GM19468 (cell line): ENCODE results near the gene CLDND2.

Experiments used
- ATAC-seq: cut with Tn5 transposase; IDR thresholded peaks from one replicate; pipeline ENCODE4 v1.9.1; 2021; ENCODE audit warnings: mild to moderate bottlenecking, moderate library complexity, moderate number of reproducible peaks; ENCODE audit not compliant: unreplicated experiment; ENCODE audit errors: extremely low read depth

CLDND2 gene

DNA sequence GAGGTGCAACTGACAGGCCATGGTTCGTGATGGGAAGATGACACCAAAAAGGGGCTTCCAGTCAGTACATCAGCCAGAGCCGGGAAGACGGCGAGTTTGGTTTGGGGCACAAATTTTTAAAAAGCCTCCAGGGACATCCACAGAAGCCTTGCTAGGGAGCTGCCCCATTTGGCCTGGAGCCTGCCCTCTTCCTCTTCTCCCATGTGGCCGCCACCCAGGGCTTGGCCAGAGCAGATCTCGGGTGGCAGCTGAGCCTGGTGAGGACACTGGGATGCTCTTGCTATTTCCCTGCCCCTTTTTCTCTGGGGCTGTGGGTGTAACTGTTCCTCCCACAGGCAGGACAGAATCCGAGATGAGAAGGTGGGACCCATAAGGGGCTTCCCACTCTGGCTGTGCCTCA, 10.9 kb downstream of the CLDND2 start:
- no peak for ATAC-seq

- ATAC-seq: no peak
Observed at GRCh38 chr19:51356159-51356801, 12.5 kb downstream of the CLDND2 start.

- ATAC-seq: no peak
Observed at GRCh38 chr19:51354742-51355148, 14.1 kb downstream of the CLDND2 start.

DNA sequence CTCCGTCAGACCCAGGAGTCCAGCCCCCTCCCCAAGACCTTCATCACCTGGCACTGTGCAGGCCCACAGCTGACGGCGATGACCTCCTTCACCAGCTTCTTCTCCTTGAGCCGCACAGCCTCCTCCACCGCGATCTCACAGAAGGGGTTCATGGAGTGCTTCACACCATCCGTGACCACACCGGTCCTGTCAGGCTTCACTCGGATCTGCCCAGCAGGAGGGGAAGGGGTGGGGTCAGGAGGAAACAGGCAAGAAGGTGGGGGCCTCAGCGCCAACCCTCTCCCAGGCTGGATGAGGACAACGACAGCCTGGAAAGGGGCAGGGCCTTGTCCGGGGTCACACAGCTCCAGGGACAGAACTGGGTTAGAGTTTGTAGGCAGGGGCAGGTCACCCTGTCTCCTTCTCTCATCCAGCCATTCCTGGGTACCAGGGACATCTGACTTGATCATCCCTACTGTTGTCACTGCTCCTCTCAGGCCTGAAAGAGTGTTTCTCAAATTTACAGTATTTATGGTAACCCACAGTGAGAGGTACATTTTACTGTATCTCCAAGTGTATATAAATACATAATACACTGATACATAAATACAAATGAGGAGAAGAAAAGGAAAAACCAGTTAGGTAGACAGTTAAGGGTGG, 14.6 kb downstream of the CLDND2 start:
- no peak for ATAC-seq

- ATAC-seq: no peak
Observed at GRCh38 chr19:51352783-51353360, 15.9 kb downstream of the CLDND2 start.

- ATAC-seq: no peak
Observed at GRCh38 chr19:51351266-51351990, 17.4 kb downstream of the CLDND2 start.

- ATAC-seq: no peak
Observed at GRCh38 chr19:51347209-51347928, 21.4 kb downstream of the CLDND2 start.

DNA sequence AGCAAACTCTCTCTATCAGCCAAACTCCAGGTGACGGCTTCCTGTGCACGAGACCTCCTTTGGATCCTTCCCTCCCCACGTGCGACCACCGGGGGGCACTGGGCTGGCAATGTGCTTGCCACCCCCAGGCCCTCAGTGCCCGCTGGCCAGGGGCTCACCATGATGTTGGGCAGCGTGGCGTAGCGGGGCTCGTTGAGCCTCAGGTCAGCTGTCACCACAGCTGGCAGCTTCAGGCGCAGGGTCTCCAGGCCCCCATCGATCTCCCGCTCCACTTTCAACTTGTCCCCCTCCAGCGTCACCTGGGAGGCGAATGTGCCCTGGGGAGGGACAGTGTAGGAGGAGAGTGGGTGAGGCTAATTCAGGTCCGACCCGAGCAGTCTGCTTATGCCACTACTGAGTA, 22.1 kb downstream of the CLDND2 start:
- ATAC-seq: no peak

- ATAC-seq: no peak
Observed at GRCh38 chr19:51345076-51345620, 23.7 kb downstream of the CLDND2 start.

DNA sequence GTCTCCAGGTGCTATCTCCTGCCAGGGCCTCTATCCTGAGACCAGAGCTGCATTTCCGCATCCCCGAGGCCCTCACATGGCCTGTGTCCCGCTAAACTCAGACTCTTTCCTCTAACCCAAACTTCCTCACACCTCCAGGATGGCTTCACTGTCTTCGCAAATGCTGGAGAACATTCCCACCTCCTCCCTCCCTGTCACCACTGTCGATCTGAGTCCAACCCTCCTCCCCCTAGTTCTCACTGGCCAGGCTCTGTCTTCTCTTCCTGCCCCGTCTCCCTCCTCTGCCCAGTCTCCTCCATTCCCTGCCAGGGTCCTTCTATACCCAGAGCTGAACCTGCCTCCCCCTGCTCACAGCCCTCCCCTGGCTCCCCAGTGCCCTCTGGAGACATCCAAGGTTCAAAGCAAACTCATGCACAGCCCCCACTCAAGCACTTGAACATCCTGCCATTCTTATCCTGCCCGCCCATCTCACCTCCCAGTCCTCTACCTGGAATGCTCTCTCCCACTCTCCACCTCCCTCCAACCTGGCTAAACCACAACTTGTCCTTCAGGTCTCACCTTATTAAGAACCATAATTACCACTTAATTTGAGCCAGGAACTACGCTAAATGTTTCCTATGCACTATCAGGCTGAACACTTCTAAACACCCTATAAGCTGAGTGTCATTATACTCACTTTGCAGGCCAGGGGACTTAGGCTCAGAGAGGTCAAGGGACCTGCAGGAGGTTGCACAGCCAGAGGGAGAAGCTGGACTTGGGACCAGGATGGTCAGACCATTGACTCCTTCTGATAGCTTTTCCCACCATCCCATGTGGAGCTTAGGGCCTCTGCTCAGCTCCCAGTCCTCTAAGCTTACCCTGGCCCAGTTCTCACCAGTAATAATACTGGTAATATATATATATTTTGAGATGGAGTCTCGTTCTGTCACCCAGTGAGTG, 25.9 kb downstream of the CLDND2 start:
- ATAC-seq: no peak

DNA sequence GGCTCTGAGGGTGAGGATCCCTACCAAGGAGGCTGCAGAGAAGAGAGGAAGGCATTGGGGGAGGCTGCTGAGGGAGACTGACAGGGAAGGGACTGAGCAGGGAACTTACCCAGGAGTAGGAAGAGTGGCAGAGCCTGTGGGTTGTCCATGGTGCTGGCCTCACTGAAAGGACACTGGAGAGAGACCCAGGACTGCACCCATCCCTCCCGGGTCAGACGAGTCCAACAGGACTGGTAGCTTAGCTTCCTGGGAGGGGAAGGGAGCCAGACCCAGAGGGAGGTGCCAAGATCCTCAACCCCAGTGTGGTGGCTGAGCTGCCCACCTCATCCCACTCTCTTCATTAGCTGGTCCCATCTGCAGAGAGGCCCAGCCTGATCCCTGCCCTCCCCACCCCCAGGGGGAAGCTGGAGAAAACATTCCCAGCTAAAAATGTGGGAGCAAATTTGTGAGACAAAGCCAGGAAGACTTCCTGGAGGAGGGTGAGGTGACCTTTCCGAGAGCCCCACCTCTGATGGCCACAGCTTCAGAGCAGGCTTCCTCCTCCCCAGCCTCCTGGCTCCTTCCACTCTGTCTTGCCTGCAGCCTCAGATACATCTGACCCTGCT, 26.7 kb downstream of the CLDND2 start, which contains the start of gene VSIG10L:
Gene VSIG10L (minus strand): TSS at position 164 of the 605 bp plus-strand sequence. CDS start 15 bp downstream, at position 149.
- ATAC-seq: no peak

- ATAC-seq: no peak
Observed at GRCh38 chr19:51341066-51341465, 27.7 kb downstream of the CLDND2 start.

DNA sequence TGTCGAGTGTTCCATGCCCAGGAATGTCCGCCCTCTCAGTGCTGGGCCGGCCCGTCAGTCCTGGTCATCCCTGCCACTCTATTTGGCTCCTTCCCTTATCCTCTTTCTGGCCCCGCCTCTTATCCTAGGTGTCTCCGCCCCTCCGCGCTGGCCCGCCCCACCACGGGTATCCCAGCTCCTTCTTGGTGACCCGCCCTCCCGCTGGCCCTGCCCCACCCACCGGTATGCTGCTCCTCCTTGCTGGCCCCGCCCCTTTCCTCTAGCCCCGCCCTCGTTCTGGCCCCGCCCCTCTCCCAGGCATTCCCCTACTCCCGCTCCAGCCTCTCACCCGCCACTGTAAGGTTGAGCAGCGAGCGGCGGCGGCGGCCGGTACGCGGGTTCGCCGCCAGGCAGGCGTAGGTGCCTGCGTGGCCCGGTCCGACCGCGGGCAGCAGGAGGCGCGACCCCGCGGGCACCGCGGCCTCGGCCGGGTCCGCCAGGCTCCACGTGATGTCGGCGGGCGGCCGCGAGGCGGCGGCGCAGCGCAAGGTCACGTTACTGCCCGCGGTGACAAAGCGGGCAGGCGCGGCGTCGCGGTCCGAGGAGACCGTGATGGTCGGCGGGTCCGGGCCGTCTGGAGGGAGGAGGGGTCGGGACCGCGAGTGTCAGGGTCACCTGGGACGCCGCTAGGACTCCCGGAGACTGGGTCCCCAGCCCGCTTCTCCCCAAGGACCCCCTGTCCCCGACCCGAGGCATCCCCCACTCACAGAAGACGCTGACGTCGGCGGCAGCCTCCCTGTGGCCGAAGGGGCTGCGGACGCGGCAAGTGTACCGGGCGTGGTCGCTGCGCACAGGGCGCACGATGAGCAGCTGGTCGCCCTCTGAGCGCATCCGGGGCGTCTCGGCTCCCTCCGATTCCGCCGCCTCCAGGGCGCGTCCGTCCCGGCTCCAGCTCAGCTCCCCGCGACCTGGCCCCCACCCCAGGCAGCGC, 28.8 kb downstream of the CLDND2 start:
- ATAC-seq: no peak

DNA sequence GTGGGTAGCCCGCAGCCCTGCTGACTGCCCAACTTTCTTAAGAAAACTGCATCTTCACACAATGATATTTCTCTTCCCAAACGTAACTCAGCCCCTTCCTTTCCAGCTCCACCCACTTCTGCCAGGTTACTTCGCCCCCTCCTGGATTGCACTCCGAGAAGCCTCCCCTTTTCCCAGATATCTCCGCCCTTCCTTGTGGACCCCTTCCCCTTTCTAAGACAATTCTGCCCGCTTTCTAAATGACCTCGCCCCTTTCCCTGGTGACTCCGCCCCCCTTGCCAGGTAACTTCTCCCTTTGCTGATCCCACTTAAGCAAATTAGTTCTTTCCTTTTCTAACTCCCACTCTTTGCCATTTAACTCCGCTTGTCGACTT, 29.5 kb downstream of the CLDND2 start:
- ATAC-seq: no peak

DNA sequence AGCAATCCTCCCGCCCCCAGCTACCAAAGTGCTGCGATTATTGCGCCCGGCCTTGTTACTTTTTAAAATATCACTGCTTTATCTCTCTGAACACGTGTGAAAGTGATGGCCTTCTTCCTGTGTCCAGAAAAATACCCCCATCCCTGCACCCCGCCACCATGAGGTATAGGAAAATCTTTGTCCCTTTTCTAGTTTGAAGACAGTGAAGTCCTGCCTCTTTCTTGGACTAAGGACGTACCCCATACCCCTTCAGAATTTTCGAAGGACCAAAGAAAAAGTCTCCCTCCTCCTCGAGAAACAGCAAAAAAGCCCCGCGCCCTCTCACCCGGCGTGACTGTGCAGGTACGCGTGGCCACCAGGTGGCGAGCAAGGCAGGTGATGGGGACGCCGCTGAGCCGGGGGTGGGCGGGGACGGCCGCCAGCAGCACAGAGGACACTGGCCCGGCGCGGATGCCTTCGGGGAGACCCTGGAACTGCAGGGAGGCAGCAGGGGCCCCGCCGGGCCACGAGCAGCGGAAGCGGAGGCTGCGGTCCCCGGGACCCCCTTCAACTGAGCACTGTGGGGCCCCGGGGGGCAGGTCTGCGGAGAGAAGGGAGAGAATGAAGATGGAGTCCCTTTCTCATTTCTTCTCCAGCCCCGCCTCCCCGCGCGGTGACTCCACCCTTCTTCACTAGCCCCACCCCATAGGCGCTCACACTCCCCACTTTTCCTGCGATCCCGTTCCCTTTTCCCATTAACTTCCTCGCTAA, 30.1 kb downstream of the CLDND2 start:
- peak; percentile 57 for ATAC-seq

- no peak for ATAC-seq
Observed at GRCh38 chr19:51337861-51338562, 30.8 kb downstream of the CLDND2 start.
